Transverse colon (tissue), 4 donors: ENCODE measurements around the gene CDH26. TPM values are rescaled to one million over a fixed set of nuclear protein-coding genes. Genes with fewer than 3 reads are reported as not detected.
A peak's percentile ranks its signal among the peaks of the same experiment; 100 is the strongest.

ENCODE experiments used
- DNase-seq: peaks from one replicate; pipeline ENCODE4 v3.0.0-alpha.2; 2019
- H3K27ac ChIP-seq, 4 donors: fragments of 200-600 bp; sonication (generic); 2 replicates each; pipeline ENCODE4 v1.5.1; 2016 to 2018; ENCODE audit warnings: inconsistent platforms in 4 of 4
- H3K27me3 ChIP-seq: fragments of 200-600 bp; sonication (generic); 2 replicates; pipeline ENCODE4 v1.5.1; 2017; ENCODE audit warnings: inconsistent platforms
- H3K36me3 ChIP-seq, 4 donors: fragments of 200-600 bp; sonication (generic); 2 replicates each; pipeline ENCODE4 v1.5.1; 2017 to 2019; ENCODE audit warnings: inconsistent platforms in 4 of 4
- H3K4me1 ChIP-seq, 4 donors: fragments of 200-600 bp; sonication (generic); 2 replicates each; pipeline ENCODE4 v1.5.1; 2017 to 2020; ENCODE audit warnings: inconsistent platforms in 4 of 4
- H3K4me3 ChIP-seq, 4 donors: fragments of 200-600 bp; sonication (generic); 1 replicate in 1 of 4; 2 replicates in 3 of 4; pipeline versions ENCODE4 v1.5.1 to v1.6.1; 2017 to 2019; ENCODE audit warnings: inconsistent platforms in 4 of 4
- H3K9me3 ChIP-seq, 2 donors: fragments of 200-600 bp; sonication (generic); 2 replicates each; pipeline ENCODE4 v1.5.1; 2017 to 2019; ENCODE audit warnings: inconsistent platforms in 2 of 2
- EP300 ChIP-seq: sonication (generic); formaldehyde crosslinking; IDR thresholded peaks from one replicate; pipeline ENCODE4 v1.6.1; 2017; ENCODE audit warnings: antibody characterized with exemption, low read depth
- POLR2A ChIP-seq: fragments of 450-650 bp; IDR thresholded peaks from one replicate; pipeline ENCODE4 v1.6.1; 2016; ENCODE audit warnings: antibody characterized with exemption, mild to moderate bottlenecking, moderate library complexity
- POLR2AphosphoS5 ChIP-seq, 3 donors: sonication (generic); formaldehyde crosslinking; IDR thresholded peaks; one replicate each; pipeline ENCODE4 v1.6.1; 2016; ENCODE audit warnings: antibody characterized with exemption in 3 of 3
- WGBS, 2 donors: methylation state at CpG; one replicate each; pipeline ENCODE4 v1.1.5; 2018; ENCODE audit warnings: low coverage in 1 of 2; 5-methylcytosine and 5-hydroxymethylcytosine counted together
- in situ Hi-C, 4 donors: fragments of 200-750 bp; cut with MboI; loops; one replicate each; pipeline versions ENCODE4 v1.15.0 to v1.15.1; 2017; ENCODE audit warnings: low sequenced_read_pairs in 3 of 4, low pct_ligation_motif_present in 1 of 4, low pct_unique_long_range_greater_than_20kb in 1 of 4
- intact Hi-C: fragments of 100-400 bp; cut with DNase I; formaldehyde crosslinking; loops from one replicate; pipeline ENCODE4 v1.15.1; 2023; ENCODE audit warnings: low total_unique reads
- total RNA-seq, 4 donors: library from RNA; depleted of rRNA; stranded (reverse); fragments of >200 nt; gene quantifications; one replicate each; pipeline ENCODE4 v1.1.0, GENCODE V29; 2016
- TF ChIP-seq, protein P1 (sequence below), 5 experiments: fragments of 200-600 bp in 3 of 5; fragments of 450-650 bp in 2 of 5; sonication (generic) in 3 of 5; IDR thresholded peaks; 1 replicate in 2 of 5; 2 replicates in 3 of 5; pipeline ENCODE4 v1.5.1; 2016 to 2017; ENCODE audit warnings: antibody characterized with exemption in 5 of 5, inconsistent platforms in 3 of 5, mild to moderate bottlenecking in 2 of 5, moderate library complexity in 1 of 5

Gene CDH26
- total RNA-seq, 4 donors from 2014 or later = 1.4 to 1.9 TPM; not detected in 2

DNA sequence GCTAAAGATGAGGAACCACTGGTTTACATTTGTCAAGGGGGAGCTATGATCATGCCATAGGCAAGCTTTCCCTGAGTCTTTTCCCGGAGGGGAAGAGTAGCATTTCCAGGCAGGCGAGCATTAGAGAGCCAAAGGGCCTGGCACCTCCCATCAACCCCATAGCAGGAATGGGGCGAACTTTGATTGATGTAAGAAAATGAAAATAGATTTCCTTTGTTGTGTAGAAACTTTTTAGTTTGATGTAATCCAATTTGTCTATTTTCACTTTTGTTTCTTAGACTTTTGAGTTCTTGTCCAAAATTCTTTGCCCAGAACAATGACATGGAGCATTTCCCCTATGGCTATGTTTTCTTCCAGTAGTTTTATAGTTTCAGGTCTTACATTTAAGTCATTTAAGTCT lies 85.2 kb downstream of the CDH26 start:
- no peak for DNase-seq
- 86 to 90% methylated on average over 2 to 3 of the region's 3 CpGs for WGBS, 2 donors
- in situ Hi-C loops = no loop called here
- Histone ChIP-seq H3K27me3 (peaks cover 3% of the 10 kb centered on the region), H3K9me3 (no peaks in the 10 kb centered on the region), H3K27ac (no peak overlapping the region), H3K4me1 (no peaks in the 10 kb centered on the region), H3K36me3 (no peaks in the 10 kb centered on the region), H3K4me3 (no peak overlapping the region)
- TF ChIP-seq POLR2AphosphoS5 (IDR thresholded peaks at IDR 0.05) = no peak
- TF ChIP-seq, protein P1, sequence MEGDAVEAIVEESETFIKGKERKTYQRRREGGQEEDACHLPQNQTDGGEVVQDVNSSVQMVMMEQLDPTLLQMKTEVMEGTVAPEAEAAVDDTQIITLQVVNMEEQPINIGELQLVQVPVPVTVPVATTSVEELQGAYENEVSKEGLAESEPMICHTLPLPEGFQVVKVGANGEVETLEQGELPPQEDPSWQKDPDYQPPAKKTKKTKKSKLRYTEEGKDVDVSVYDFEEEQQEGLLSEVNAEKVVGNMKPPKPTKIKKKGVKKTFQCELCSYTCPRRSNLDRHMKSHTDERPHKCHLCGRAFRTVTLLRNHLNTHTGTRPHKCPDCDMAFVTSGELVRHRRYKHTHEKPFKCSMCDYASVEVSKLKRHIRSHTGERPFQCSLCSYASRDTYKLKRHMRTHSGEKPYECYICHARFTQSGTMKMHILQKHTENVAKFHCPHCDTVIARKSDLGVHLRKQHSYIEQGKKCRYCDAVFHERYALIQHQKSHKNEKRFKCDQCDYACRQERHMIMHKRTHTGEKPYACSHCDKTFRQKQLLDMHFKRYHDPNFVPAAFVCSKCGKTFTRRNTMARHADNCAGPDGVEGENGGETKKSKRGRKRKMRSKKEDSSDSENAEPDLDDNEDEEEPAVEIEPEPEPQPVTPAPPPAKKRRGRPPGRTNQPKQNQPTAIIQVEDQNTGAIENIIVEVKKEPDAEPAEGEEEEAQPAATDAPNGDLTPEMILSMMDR (IDR thresholded peaks at IDR 0.05) = no peak
- no peak for TF ChIP-seq POLR2A
- TF ChIP-seq EP300 = no peak
- intact Hi-C loops = no loop called here

DNA sequence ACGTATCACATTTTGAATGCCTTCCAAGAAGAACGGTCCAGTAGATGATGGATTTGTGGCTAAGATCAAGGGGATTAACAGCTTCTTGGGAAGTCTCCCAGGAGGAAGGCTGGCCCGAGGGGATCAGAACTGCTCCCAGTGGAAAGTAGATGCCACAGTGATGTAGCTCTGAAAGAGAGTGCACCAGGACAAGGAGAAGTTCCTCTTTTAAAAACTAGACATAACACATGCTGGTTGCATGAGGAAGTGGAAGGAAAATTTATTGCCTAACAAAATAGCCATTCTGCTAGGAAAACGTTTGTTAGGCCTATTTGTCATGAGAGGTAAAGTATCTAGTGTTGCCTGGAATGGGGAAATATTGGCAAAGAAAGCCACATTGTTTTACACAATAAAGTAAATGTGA lies 87.8 kb downstream of the CDH26 start:
- no peak overlapping the region for H3K4me3 ChIP-seq
- in situ Hi-C loops = no loop called here
- 12 to 13% methylated on average over 2 to 4 of the region's 4 CpGs for WGBS, 2 donors
- no peaks in the 10 kb centered on the region for H3K36me3 ChIP-seq
- TF ChIP-seq EP300 = no peak
- TF ChIP-seq, protein P1 (IDR thresholded peaks at IDR 0.05) = no peak
- TF ChIP-seq POLR2AphosphoS5 (IDR thresholded peaks at IDR 0.05) = peak in 2 of 3 donors; percentile 9 to 12
- no peaks in the 10 kb centered on the region for H3K4me1 ChIP-seq
- intact Hi-C loops = no loop called here
- no peaks in the 10 kb centered on the region for H3K9me3 ChIP-seq
- DNase-seq = no peak
- no peaks in the 10 kb centered on the region for H3K27me3 ChIP-seq
- peak overlapping the region in 2 of 4 donors; percentile 20 to 53 for H3K27ac ChIP-seq

DNA sequence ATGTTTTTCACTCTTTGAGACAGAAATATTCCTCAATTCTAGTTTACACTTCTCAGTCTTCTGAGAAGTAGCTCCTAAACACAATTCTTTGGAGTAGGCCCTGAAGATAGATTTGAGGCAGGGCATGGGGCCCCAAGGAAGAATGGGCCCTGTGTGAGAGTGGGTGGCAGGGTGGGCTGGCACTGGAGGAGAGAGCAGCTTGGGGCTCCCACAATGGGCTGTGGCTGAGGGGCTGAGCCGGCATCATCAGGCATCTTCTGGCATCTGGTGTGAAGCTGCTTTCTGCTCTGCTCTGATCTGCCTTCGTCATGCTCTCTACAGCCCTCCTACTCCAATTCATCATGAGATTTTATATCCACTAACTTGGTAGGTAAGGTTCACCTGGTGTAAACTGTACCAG lies 88.2 kb downstream of the CDH26 start:
- no peaks in the 10 kb centered on the region for H3K9me3 ChIP-seq
- no peaks in the 10 kb centered on the region for H3K4me1 ChIP-seq
- peaks cover 2% of the 10 kb centered on the region for H3K27me3 ChIP-seq
- peak overlapping the region; percentile 20 to 53 (median 38) for H3K27ac ChIP-seq
- TF ChIP-seq POLR2AphosphoS5 (IDR thresholded peaks at IDR 0.05) (no peak), POLR2A (no peak), EP300 (no peak)
- TF ChIP-seq, protein P1 (IDR thresholded peaks at IDR 0.05) = no peak
- no peak for DNase-seq
- in situ Hi-C loops (no loop called here), intact Hi-C loops (no loop called here)
- 92% methylated on average over 2 of the region's 2 CpGs; no CpG with 5 or more reads in 1 of the 2 donors for WGBS, 2 donors
- H3K36me3 ChIP-seq = no peaks in the 10 kb centered on the region
- no peak overlapping the region for H3K4me3 ChIP-seq

DNA sequence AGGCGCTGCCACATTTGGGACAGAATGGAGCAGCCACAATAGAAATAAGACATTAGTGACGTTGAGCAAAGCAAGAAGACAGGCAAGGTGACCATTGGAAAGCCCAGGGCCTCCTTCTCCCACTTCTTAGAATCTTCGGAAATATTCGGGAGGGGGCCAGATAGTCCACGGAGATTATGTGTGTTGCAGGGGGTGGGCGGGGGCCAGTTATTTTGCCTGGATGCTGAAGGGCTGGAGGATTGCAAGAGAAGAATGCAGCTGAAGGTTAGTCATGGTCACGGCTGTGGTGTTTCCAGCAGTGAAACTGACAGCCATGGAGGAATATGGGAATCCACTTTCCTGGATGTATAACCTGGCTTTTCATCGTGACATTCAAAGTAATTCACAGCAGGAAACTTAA lies 88.6 kb downstream of the CDH26 start:
- intact Hi-C loops (no loop called here), in situ Hi-C loops (no loop called here)
- Histone ChIP-seq H3K9me3 (no peaks in the 10 kb centered on the region), H3K27ac (peak overlapping the region; percentile 20 to 53 (median 38)), H3K27me3 (peaks cover 7% of the 10 kb centered on the region), H3K36me3 (no peaks in the 10 kb centered on the region), H3K4me1 (no peaks in the 10 kb centered on the region), H3K4me3 (no peak overlapping the region)
- no peak for DNase-seq
- TF ChIP-seq POLR2A (no peak), POLR2AphosphoS5 (IDR thresholded peaks at IDR 0.05) (no peak), EP300 (no peak)
- TF ChIP-seq, protein P1 (IDR thresholded peaks at IDR 0.05) = no peak
- 65 to 93% methylated on average over 2 to 8 of the region's 8 CpGs for WGBS, 2 donors
